Vagina (tissue), 2 donors: ENCODE data around the gene NAP1L4.

Source experiments
- CTCF ChIP-seq, 3 experiments: fragments of 450-650 bp in 2 of 3; fragments of 200-600 bp in 1 of 3; sonication (generic) in 1 of 3; IDR thresholded peaks; one replicate each; pipeline ENCODE4 v1.5.1; 2017 to 2019; ENCODE audit warnings: antibody characterized with exemption in 3 of 3, mild to moderate bottlenecking in 2 of 3, moderate library complexity in 2 of 3
- POLR2A ChIP-seq, 2 donors: fragments of 450-650 bp; IDR thresholded peaks; one replicate each; pipeline ENCODE4 v1.6.1; 2017; ENCODE audit warnings: antibody characterized with exemption in 2 of 2, mild to moderate bottlenecking in 2 of 2, moderate library complexity in 2 of 2
- POLR2AphosphoS5 ChIP-seq, 2 donors: sonication (generic); formaldehyde crosslinking; IDR thresholded peaks; one replicate each; pipeline ENCODE4 v1.9.0; 2017; ENCODE audit warnings: antibody characterized with exemption in 2 of 2, mild to moderate bottlenecking in 2 of 2, low read depth in 1 of 2; ENCODE audit not compliant: insufficient read depth in 1 of 2

DNA sequence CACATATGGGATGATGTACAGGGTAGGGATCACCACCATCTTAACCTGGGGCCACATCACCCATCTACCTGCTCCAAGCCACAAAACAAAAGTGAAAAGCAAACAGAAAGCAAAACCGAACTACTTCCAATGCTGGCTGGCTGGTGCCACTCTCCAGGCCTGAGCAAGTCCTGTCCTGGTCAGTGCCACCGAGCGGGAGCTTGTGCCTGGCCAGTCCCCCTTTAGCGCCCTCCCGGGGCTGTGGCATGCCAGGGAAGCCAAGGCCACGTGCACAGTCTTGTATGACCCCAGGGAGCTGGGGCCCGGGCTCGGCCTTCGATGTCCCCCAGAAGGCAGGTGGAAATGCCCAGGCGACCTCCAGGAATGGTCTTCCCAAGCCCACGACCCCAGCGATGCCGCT lies 17.9 kb upstream of the NAP1L4 start:
- TF ChIP-seq CTCF (IDR thresholded peaks at IDR 0.05) (no peak), POLR2A (IDR thresholded peaks at IDR 0.05) (no peak), POLR2AphosphoS5 (IDR thresholded peaks at IDR 0.05; ENCODE audit: insufficient read depth in 1 of 2, low read depth in 1 of 2) (no peak)
